ENCODE measurements around the gene ALKBH2.

ALKBH2 gene

DNA sequence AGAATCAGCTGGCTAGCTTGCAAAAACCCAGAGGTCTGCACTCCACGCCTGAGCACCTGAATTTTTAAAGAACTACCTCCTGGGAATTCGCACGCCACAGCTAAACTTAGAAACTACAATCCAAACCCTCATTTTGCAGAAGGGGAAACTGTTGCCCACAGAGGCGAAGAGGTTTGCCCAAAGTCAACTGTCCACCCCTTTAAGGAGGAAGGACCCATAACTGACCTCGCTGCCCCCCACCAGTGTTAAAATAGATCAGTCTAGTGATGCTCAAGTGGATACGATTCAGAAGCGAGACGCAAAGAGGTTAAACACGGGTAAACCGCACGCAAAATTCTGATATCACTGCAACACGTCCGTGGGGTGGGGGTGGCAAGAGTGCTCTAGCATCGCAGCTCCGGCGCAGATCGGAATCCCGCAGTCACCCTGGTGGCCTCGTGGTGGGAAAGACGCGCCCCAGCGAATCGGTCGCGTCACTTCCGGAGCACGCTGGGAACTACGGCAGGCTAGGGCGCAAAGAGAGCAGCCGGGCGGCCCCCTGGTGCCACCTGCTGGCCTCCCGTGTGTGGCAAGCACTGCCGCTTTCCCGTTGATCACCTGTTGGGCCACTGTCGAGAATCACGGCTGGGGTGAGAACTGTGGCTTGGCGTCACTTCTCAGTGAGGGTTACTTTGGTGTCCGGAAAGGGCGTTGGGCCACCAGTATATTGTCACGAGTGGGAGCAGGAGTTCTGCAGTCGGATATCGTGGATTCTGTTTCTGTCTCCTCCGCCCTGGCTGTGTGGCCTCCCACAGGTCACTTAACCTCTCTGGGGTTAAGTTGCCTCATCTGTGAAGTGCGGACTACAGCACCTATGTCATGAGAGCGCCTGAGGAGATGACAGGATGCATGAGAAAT lies at the start of gene ALKBH2:
ALKBH2 (minus strand) TSS at position 451 of the 897 bp plus-strand sequence. CDS start 686 bp downstream, outside the sequence.
- DNase-seq (ENCODE audit: low read depth), result peak; percentile 81

- no peak for DNase-seq (ENCODE audit: low read depth)
Measured at GRCh38 chr12:109140560-109140959, 47.3 kb upstream of the ALKBH2 start.

DNA sequence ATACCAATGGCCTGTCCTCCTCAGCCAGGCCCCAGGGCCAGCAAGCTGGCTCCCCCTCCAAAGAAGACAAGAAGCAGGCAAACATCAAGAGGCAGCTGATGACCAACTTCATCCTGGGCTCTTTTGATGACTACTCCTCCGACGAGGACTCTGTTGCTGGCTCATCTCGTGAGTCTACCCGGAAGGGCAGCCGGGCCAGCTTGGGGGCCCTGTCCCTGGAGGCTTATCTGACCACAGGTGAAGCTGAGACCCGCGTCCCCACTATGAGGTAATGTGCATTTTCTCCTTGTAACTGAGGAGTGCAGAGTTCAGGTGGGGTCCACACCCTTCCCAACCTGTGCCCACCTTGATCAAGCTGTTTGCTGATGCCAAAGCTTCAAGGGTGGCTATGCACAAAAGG lies 46.5 kb upstream of the ALKBH2 start:
- no peak for DNase-seq (ENCODE audit: low read depth)

- no peak for DNase-seq (ENCODE audit: low read depth)
Measured at GRCh38 chr12:109139360-109139759, 46.1 kb upstream of the ALKBH2 start.

- no peak for DNase-seq (ENCODE audit: low read depth)
Measured at GRCh38 chr12:109137055-109137454, 43.8 kb upstream of the ALKBH2 start.

- no peak for DNase-seq (ENCODE audit: low read depth)
Measured at GRCh38 chr12:109134186-109134917, 41.1 kb upstream of the ALKBH2 start.

- DNase-seq (ENCODE audit: low read depth), result no peak
Measured at GRCh38 chr12:109131154-109132050, 38.1 kb upstream of the ALKBH2 start.

GRCh38 chr12:109130297-109131153 lies 37.3 kb upstream of the ALKBH2 start:
- no peak for DNase-seq (ENCODE audit: low read depth)

DNA sequence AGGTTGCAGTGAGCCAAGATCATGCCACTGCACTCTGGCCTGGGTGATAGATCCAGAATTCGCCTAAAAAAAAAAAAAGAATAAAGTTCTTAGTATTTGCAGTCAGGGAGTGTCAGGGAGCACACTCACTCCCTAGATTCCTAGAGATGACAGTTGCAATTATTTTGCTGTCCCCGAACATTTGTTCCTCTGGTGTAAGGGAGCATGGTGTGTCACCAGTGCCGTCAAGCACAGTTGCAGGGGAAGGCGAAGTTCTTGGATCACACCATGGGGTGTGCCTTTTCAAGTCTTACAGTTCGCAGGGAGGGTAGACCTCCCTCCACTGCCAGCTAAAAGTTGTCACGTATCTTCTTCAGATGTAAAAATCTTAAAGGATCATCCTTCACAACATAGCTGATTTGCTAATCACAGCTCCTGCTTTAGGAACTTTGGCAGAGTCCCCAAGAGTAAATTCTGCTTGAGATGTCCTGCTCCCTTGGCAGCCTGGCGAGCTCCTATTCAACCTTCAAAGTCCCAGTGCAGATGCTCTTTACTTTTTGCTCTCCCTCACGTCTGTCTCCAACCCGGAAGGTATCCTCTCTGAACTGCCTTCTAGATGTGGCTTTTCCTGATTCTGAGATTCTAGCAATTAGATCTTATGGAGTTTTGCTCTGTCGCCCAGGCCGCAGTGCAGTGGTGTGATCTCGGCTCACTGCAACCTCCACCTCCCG lies 34.4 kb upstream of the ALKBH2 start:
- no peak for DNase-seq (ENCODE audit: low read depth)

- no peak for DNase-seq (ENCODE audit: low read depth)
Measured at GRCh38 chr12:109126784-109127183, 33.5 kb upstream of the ALKBH2 start.

DNA sequence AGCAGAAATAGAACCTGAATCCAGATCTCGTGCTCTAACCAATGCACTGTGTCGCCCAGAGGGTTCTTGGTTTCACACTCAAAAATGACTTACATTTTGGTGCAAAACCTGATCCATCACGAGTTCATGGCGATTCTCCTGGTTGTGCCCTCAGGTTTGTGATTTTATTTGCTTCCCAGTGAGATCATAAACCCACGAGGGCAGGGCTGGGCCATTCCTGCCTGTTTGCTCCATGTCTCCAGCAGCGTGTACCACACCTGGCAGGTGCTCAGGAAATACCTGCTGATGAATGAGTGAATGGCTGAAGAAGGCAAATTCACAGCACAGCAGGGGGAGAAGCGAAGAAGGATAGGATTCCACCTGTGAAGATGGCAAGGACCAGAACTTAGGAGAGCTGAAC lies 32.5 kb upstream of the ALKBH2 start:
- no peak for DNase-seq (ENCODE audit: low read depth)

DNA sequence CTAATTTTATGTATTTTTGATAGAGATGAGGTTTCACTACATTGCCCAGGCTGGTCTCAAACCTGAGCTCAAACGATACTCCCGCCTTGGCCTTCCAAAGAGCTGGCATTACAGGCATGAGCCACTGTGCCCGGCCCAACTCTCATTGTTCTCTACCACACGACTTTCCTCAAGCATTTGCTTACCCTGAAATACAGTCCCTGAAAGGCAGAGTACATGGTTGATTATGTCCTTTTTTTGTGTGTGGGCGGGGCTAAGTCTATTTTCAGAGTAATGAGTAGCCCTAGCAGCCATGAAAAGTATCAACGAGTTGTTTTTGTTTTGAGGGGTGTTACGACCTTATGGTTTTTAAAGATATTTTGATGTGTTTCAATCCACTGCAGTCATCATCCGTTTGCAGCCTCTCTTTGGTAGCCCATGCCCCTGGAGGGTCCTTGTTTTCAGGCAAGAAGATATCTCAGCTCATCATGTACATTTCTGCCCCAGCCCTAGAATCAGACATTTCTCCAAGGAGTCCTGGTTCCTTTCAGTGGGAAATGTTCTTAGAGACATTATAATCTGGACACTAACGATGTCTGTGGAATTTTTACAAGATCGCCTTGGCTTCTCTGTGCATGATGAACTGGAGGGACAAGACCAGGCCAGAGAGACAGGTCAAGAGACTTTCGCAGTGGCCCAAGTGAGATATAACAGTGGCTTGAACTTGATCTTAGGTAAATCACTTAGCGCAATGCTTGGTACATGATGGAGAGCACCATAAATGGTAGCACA lies 31.8 kb upstream of the ALKBH2 start:
- no peak for DNase-seq (ENCODE audit: low read depth)

DNA sequence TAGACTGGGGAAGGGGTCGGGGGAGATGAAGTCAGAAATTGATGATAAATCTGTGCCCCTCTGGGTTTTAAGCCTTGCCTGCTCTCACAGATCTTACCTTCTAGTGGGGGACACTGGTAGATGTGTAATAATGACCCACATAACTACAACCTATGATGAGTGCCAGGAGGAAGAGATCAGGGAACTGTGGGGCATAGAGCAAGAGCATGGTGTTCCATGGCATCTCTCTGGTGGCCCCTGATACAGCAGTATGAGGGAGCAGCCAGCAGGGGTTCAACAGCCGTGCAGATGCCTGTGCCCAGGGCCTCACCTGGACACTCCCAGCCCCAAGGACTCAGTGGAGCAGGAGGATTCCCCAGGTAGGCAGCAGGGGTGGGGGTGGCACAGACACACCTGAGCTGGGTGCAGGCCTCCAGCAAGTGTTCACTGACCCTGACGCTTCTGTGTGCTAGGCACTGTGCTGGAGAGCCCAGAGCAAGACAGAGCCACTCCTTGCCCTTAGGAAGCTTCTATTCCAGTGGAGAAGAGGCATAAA lies 28.1 kb upstream of the ALKBH2 start:
- DNase-seq (ENCODE audit: low read depth), result no peak

- no peak for DNase-seq (ENCODE audit: low read depth)
Measured at GRCh38 chr12:109120557-109120956, 27.3 kb upstream of the ALKBH2 start.

DNA sequence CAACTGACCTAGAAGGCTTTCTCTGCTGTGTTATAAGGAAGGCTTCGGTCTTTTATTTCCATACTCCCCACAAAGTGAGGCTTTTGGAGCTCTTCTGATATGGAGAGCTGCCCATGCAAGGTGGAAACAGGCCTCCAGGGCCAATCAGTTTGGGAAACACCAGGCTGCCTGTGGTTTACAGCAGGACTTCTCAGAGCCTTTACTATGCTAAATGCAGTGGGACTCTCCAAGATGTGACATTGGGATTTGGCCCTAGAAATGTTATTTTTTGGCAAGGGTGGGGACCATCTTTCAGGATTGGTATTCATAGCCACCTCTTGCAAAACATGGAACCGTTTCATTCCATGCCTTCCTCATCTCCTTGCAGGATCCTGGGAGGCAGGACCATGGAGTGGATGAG lies 26.8 kb upstream of the ALKBH2 start:
- DNase-seq (ENCODE audit: low read depth), result no peak

DNA sequence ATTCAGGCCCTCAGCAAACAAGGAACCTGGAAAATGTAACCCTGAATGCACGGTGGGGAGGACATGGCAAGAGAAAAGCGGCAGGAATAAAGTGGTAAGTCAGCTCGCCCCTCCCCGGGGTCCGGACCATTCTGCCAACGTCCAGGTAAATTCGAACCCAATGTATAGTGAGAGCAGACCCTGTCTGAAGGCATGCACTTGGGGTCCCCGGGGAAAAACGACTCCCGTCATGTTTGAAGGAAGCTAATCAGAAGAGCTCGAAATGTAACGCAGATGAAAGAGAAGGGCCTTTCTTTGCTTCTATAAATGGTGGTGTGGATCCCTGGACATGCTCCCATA lies 23.3 kb upstream of the ALKBH2 start:
- DNase-seq (ENCODE audit: low read depth), result no peak

DNA sequence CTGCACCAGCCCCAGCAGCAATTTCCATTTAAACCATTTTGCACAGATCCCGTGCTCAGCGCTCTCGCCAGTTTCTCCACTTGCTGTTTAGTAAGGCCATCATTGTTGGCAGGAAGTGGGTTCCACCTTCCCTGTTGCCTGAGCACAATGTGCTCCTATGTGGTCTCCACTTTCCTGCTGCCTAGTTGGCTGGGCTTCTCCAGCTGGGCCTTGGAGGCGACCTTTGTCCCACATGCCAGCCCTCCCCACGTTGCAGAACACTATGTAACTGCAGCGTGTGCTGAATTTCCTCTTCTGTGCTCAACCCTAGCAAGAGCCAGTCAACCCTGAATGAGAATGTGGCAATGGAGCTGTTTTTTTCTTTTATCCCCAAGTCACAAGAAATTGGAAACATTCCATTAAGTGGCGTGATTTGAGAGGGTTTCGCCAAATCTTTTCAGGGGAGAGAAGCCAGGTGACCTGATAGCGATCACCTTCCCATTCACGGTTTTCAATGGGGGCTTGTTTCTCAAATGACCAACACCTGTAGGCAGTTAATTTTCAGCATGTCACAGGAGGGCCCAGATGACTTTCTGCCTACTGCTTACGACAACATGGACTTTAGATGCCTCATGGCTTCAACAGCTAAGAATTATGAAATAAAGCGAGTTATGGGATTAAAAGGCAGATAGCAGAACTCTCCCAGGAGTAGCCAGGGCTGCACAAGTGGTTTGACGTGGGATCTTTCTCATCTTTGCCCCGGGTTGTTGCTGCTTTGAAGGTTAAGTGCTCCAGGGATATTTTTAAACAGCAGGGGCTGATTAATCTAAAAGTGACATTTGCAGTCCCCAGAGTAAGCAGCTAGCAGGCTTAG lies 22.7 kb upstream of the ALKBH2 start, which contains the start of gene ACACB:
ACACB (plus strand) TSS at position 830 of the 853 bp plus-strand sequence. CDS start 22,819 bp downstream, outside the sequence.
- no peak for DNase-seq (ENCODE audit: low read depth)

- DNase-seq (ENCODE audit: low read depth), result no peak
Measured at GRCh38 chr12:109115404-109115757, 22.1 kb upstream of the ALKBH2 start.

GRCh38 chr12:109114644-109115043 lies 21.4 kb upstream of the ALKBH2 start:
- DNase-seq (ENCODE audit: low read depth), result no peak

Measured in stromal cell of bone marrow (primary cell).